GM12874 (cell line): Measurements from ENCODE around the gene OTOL1.

Experiments
- TF ChIP-seq, protein P1 (sequence below): IDR thresholded peaks from 2 replicates; pipeline ENCODE4 v1.5.1; 2011; ENCODE audit warnings: low read depth, mild to moderate bottlenecking, control low read depth, low read length, moderate library complexity; ENCODE audit not compliant: insufficient read depth

The OTOL1 gene

DNA sequence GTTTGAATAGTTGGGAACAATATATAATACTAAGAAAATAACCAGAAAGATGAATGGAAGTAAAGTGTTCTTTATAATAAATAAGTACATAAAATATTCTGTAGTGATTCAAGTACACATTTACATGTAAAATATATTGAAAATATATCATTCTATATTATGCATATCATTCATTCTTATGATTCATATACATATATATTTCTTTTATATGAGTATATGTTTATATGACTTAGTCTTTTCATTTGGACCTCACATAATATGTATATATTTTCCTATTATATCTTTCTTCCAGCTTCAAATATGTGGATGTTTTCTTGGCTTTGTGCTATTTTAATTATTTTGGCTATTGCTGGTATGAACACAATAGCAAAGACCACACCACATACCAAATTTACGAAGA is at the start of gene OTOL1:
Gene OTOL1 (plus strand): TSS at position 301 of the 400 bp plus-strand sequence. CDS start 0 bp downstream, at position 301.
- TF ChIP-seq, protein P1, sequence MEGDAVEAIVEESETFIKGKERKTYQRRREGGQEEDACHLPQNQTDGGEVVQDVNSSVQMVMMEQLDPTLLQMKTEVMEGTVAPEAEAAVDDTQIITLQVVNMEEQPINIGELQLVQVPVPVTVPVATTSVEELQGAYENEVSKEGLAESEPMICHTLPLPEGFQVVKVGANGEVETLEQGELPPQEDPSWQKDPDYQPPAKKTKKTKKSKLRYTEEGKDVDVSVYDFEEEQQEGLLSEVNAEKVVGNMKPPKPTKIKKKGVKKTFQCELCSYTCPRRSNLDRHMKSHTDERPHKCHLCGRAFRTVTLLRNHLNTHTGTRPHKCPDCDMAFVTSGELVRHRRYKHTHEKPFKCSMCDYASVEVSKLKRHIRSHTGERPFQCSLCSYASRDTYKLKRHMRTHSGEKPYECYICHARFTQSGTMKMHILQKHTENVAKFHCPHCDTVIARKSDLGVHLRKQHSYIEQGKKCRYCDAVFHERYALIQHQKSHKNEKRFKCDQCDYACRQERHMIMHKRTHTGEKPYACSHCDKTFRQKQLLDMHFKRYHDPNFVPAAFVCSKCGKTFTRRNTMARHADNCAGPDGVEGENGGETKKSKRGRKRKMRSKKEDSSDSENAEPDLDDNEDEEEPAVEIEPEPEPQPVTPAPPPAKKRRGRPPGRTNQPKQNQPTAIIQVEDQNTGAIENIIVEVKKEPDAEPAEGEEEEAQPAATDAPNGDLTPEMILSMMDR = no peak

DNA sequence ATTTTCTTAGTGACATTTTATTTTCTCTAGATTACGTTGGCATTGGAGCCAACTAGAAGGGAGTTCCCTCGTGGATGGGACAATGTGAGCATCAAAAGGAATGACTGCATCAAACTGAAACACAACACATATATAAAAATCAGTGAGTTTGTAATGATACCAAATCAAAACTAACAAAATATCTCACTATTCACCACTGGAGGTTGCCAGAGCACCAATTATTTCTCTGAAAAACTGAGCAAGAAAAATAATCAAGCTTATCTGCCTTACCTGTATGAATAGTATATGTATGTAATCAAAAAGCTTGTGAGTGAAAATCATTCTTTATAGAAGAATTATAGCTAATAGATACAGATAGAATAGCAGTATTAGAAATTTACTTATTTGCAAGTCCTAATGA is 46.8 kb upstream of the OTOL1 start:
- TF ChIP-seq, protein P1 = no peak

DNA sequence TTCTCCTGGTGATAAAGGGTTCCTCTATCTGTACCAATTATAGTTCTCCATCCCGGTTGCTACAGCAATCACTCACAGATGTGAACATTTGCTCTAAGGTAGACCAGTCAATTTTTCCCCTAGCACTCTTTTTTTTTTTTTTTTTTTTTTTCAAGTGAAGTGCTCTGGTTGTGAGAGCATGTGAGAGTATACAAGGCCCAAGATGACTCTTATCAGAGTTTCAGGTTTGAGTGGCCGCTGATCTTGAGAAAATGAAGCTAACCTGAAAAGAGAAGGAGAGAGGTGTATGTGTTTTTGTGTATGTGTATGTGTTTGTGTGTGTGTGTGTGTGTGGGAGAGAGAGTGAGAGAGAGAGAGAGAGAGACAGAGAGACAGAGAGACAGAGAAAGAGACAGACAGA is 44.4 kb upstream of the OTOL1 start:
- TF ChIP-seq, protein P1 = no peak

DNA sequence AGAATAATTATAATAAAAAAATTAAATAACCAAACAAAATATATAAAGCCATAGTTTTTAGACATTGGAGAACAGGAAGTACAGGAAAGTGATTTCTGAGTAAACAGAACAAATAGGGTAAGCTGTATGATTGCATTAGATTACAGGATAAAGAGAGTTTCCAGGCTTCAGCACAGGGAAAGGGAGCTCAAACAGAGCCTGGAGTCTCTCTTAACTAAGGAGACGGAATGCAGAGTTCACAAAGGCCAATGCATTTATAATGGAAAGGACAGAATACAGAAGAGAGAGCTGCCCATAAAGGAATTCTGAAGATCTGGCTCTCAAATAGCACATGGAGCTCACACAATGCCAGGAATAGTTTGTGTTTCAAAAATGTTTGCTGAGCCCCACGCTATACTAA is 42.0 kb upstream of the OTOL1 start:
- TF ChIP-seq, protein P1 = no peak

DNA sequence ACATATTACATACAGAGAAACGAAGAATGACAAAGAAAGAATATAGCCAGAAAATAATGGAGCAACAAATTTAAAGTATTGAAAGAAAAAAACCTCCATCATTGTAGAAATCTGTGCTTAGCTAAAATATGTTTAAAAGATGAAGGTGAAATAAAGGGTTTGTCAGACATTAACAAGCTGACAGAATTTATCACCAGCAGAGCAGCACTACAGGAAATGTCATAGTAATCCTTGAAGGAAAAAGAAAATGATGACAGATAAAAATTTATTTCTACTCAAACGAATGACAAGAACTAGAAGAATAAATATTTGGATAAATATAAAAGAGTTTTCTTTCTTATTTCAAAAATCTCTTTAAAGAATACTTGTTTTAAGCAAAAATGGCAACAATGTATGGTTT is 40.6 kb upstream of the OTOL1 start:
- TF ChIP-seq, protein P1 = no peak

DNA sequence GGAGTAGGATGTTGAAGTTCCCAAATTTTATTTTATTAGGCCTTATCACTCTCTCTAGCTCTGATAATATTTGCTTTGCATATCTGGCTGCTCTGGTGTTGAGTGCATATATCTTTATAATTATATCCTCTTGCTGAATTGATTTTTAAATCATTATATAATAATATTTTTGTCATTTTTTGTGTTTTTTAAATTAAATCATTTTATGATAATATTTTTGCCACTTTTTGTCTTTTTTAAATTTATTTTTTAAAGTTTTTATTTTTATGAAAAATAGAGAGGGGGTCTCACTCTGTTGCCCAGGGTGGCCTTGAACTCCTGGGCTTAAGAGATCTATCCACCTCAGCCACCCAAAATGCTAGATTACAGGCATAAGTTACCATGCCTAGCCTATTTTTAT is 34.5 kb upstream of the OTOL1 start:
- TF ChIP-seq, protein P1 = no peak

DNA sequence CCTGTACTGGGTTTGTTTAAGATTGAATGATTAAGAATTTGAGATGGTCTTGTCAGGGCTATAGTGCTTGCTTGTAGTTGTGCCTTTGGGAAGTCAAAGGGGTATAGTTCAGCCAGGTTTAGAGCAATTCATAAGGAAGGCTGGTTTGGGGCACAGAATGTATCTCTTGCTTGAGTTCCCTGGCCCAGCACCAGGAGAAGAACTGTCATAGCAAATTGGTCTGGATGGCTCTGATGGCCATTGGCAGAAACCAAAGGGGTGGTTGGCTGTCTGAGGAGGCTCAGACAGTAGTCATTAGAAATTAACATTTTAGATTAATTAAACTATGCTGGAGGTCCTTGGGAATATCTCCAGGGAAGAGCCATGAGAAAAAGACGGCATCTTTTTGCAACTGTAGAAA is 25.4 kb upstream of the OTOL1 start:
- TF ChIP-seq, protein P1 = no peak

DNA sequence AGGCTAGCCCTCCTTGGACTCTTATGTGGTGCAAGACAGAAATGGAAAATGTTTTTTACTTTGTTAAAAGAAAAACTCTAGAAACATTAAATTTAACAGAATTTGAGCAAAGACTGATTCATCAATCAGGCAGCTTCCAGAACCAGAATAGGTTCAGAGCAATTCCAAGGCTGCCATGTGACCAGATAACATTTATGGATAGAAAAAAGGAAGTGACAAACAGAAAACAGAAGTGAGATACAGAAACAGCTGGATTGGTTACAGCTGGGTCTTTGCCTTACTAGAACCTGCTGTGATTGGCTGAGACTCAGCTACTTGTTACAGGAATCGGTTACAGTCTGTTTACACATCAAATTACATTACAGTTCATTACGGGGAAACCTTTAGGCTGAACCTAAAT is 22.5 kb upstream of the OTOL1 start:
- TF ChIP-seq, protein P1 = no peak
